ENCODE data around the gene SCUBE3.

SCUBE3 gene

DNA sequence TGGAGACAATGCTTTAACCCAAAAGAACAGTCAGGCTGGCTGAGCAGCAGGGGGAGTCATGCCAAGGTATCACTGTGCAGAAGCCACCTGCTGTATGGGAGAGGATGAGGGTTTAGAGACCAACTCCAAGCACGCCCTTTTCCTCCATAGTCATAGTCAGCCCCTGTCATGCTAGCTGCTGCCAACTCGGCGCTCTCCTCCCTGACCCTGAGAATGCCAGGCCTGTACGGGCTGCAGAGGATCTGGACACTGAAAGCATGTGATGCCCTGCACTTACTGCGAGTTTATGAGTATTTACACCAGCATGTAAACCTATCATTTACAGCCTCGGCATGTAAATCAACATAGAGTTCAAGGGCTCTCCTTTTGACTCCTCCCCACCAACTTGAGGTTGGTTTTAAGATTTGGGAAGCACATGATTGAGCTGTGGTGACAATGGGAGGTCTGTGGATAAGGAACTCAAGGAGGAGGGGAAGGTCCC, 11.7 kb upstream of the SCUBE3 start:
- POLR2A ChIA-PET: no interaction called here
- no peak for TF ChIP-seq CTCF (IDR thresholded peaks at IDR 0.05; ENCODE audit: control extremely low read depth, extremely low read depth, low read depth, missing control alignments)
- CTCF ChIA-PET: interaction anchor here (1.0 to 8.9 kb wide), 7 partner anchors 9 to 216 kb away, joined by 3 to 72 read pairs (median 4); no protein-coding TSS in a partner anchor
- no peak for DNase-seq (ENCODE audit: extremely low spot score)

- CTCF ChIA-PET: interaction anchor here (0.6 to 8.9 kb wide), 13 partner anchors 7 to 361 kb away, joined by 3 to 91 read pairs (median 4); no protein-coding TSS in a partner anchor
- POLR2A ChIA-PET: no interaction called here
- no peak for DNase-seq (ENCODE audit: extremely low spot score)
- TF ChIP-seq CTCF (IDR thresholded peaks at IDR 0.05; ENCODE audit: control extremely low read depth, extremely low read depth, low read depth, missing control alignments): no peak
Observed at GRCh38 chr6:35203152-35203670, 10.5 kb upstream of the SCUBE3 start.

GRCh38 chr6:35203680-35204079, 10.1 kb upstream of the SCUBE3 start:
- no peak for TF ChIP-seq CTCF (IDR thresholded peaks at IDR 0.05; ENCODE audit: control extremely low read depth, extremely low read depth, low read depth, missing control alignments)
- ChIA-PET POLR2A (no interaction called here), CTCF (interaction anchor here (0.6 to 8.9 kb wide), 17 partner anchors 10 to 743 kb away, joined by 3 to 91 read pairs (median 5); no protein-coding TSS in a partner anchor)
- DNase-seq (ENCODE audit: extremely low spot score): no peak

DNA sequence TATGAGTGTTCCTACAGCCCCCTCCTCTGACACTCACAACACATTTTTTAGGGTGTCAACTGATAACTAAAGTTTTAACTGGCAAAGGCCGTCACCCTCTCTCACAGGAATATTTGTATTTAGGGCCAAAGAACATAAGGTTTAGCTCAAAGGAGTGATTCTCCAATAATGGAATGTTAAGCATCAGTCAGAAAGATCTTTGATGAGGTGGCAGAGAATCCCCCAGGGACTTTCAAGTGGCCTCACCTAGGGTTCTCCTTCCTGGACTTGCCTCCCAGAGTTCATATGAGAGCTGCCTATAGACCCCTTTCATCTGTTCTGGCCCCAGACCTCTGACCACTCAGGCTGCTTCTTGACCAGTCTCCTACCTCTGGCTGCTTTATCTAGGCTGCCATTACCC, 7.4 kb upstream of the SCUBE3 start:
- no peak for TF ChIP-seq CTCF (IDR thresholded peaks at IDR 0.05; ENCODE audit: control extremely low read depth, extremely low read depth, low read depth, missing control alignments)
- ChIA-PET CTCF (interaction anchor here (0.9 to 8.9 kb wide), 27 partner anchors 8 to 1043 kb away, joined by 3 to 91 read pairs (median 8); partner anchors contain the start of gene SCUBE3), POLR2A (no interaction called here)
- DNase-seq (ENCODE audit: extremely low spot score): no peak

DNA sequence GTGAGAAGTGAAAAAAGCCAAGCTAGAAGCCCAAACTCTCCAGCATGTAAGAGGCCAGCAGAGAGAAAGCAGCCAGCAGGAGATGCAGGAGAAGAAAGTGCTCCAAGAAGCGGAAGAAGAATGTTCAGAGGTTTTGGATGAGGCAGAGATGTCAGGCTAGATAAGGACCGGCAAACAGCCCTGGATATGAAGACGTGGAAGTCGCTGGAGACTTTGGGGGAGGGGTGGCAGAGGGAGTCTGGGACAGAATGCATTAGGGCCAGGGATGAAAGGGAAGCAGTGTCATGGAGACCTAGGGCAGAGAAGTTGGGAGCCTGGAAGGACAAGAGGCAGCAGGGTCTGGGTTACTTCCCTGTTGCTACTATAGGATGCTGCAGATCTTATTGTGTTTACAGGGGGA, 5.3 kb upstream of the SCUBE3 start:
- CTCF ChIA-PET: interaction anchor here (0.7 to 8.9 kb wide), 12 partner anchors 8 to 1018 kb away, joined by 3 to 91 read pairs (median 16); no protein-coding TSS in a partner anchor
- POLR2A ChIA-PET: no interaction called here
- no peak for TF ChIP-seq CTCF (IDR thresholded peaks at IDR 0.05; ENCODE audit: control extremely low read depth, extremely low read depth, low read depth, missing control alignments)
- DNase-seq (ENCODE audit: extremely low spot score): no peak

DNA sequence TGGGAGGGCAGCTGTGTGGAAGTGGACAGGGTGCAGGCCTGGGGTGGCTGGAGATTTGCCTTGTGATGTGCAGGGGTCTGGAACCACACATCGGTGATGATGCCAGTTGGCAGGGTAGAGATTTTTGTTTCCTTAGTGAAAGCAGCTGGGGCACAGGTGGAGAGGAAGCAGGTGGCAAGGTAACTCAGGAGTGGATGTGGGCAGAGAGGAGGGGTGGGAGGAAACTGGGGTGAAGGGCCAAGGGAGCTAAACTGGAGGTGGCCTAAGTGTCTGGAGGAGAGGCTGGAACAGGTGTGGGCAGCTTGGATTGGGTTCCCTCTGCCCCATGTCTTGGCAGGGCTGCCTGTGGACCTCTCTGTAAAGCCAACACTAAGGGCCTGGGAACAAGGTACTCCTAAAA, 4.7 kb upstream of the SCUBE3 start:
- ChIA-PET CTCF (interaction anchor here (1.3 to 8.9 kb wide), 7 partner anchors 9 to 223 kb away, joined by 3 to 91 read pairs (median 43); no protein-coding TSS in a partner anchor), POLR2A (no interaction called here)
- TF ChIP-seq CTCF (IDR thresholded peaks at IDR 0.05; ENCODE audit: control extremely low read depth, extremely low read depth, low read depth, missing control alignments): no peak
- no peak for DNase-seq (ENCODE audit: extremely low spot score)

All from GM10248 (cell line).